ENCODE results near the gene SCNN1G. TPM values are rescaled to one million over a fixed set of nuclear protein-coding genes. Genes with fewer than 3 reads are reported as not detected.

Gene SCNN1G
- total RNA-seq, 4 donors from 2014 or later: not detected

DNA sequence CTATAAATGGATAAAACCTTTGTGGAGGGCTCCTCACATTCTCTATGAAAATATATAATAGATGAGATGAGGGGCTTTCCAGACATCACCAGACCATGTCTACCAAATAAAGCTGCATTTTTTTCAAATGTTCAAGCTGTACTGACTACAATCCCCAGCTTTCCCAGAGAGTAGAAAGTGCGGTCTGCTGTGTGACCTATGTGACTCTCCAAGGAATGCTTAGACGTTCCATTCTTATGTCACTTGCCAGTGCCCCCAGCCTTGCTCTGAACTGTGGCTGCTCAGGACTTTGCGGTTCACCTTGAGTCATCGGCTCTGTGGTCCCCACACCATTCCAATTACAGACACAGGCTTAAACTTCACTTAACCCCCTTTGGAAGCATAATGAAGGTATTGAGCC is 71.8 kb downstream of the SCNN1G start:
- TF ChIP-seq, protein P1, sequence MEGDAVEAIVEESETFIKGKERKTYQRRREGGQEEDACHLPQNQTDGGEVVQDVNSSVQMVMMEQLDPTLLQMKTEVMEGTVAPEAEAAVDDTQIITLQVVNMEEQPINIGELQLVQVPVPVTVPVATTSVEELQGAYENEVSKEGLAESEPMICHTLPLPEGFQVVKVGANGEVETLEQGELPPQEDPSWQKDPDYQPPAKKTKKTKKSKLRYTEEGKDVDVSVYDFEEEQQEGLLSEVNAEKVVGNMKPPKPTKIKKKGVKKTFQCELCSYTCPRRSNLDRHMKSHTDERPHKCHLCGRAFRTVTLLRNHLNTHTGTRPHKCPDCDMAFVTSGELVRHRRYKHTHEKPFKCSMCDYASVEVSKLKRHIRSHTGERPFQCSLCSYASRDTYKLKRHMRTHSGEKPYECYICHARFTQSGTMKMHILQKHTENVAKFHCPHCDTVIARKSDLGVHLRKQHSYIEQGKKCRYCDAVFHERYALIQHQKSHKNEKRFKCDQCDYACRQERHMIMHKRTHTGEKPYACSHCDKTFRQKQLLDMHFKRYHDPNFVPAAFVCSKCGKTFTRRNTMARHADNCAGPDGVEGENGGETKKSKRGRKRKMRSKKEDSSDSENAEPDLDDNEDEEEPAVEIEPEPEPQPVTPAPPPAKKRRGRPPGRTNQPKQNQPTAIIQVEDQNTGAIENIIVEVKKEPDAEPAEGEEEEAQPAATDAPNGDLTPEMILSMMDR (IDR thresholded peaks at IDR 0.05): no peak
- DNase-seq (ENCODE audit: low spot score) (no peak), ATAC-seq (ENCODE audit: low FRiP score) (no peak)

GRCh38 chr16:23255000-23255399 is 72.5 kb downstream of the SCNN1G start:
- TF ChIP-seq, protein P1 (IDR thresholded peaks at IDR 0.05): no peak
- DNase-seq (ENCODE audit: low spot score) (no peak), ATAC-seq (ENCODE audit: low FRiP score) (no peak)

GRCh38 chr16:23256440-23256839 is 73.9 kb downstream of the SCNN1G start:
- TF ChIP-seq, protein P1 (IDR thresholded peaks at IDR 0.05): no peak
- no peak for DNase-seq (ENCODE audit: low spot score)
- no peak for ATAC-seq (ENCODE audit: low FRiP score)

DNA sequence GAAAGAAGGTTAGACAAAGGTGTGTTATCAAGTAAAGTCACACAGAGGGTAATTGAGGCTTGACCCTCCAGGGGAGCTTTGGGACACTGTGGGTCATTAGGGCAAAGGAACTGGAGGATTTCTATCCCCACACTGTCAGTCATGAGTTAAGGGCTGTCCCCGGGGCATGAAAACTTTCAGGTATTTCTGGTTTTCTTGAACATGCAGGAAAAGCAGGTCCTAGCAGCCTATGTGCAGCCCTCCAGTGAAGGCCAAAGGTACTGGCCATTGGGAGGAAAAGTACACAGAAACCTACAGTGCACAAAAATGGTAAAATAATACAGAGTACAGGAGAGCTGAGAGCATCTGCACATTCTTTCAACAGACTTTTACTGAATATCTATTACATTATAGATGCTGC is 75.1 kb downstream of the SCNN1G start:
- TF ChIP-seq, protein P1 (IDR thresholded peaks at IDR 0.05): no peak
- DNase-seq (ENCODE audit: low spot score) (no peak), ATAC-seq (ENCODE audit: low FRiP score) (no peak)

DNA sequence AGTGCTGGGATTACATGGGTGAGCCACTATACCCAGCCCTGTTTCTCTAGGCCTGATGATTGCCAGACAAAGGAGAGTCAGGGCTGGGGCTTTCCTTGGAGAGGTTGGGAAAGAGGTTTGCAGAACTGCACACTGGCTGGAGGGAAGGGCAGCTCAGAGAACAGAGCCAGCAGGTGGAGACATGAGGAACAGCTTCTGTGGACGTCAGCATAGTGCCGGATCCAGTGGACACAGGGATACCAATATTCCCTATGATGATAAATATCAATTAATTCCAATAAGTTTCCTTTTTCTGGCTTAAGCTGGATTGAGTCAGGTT is 76.3 kb downstream of the SCNN1G start:
- DNase-seq (ENCODE audit: low spot score): no peak
- no peak for ATAC-seq (ENCODE audit: low FRiP score)
- TF ChIP-seq, protein P1 (IDR thresholded peaks at IDR 0.05): no peak

Other genes starting within 250 kb of the SCNN1G start
- 10 to 100 TPM; 12.7 to 17.5 (median 15.9) TPM for gene USP31, start 33.3 kb upstream of the SCNN1G start, total RNA-seq
- gene SCNN1B, start 119.6 kb downstream of the SCNN1G start, total RNA-seq: 10 to 100 TPM in 1 of 4 donors, 1 to 10 TPM in 3; 1.6 to 17.7 (median 3.6) TPM

Data from omental fat pad (tissue), 4 donors.